ENCODE measurements around the gene PIK3CG. TPM values are rescaled to one million over a fixed set of nuclear protein-coding genes. Genes with fewer than 3 reads are reported as not detected.
"Not testable (repeated sequence)": the region's sequence is repeated elsewhere in the genome, so short reads cannot be mapped to it uniquely, and the experiment has no call there.

Gene PIK3CG
- total and polyA plus RNA-seq, 9 donors = 0.31 to 4.9 (median 2.3) TPM

GRCh38 chr7:106952001-106952657 is 87.0 kb downstream of the PIK3CG start:
- intact Hi-C loops (cut with DNase I) = no loop called here
- TF ChIP-seq CTCF (IDR thresholded peaks at IDR 0.05) (no peak), EP300 (IDR thresholded peaks at IDR 0.05) (no peak), POLR2A (IDR thresholded peaks at IDR 0.05) (no peak)
- Histone ChIP-seq H3K4me1 (ENCODE audit: insufficient read depth) (peaks cover 1% of the 10 kb centered on the region), H3K27me3 (no peaks in the 10 kb centered on the region), H3K4me3 (no peak overlapping the region), H3K9me3 (no peaks in the 10 kb centered on the region), H3K27ac (no peak overlapping the region), H3K36me3 (no peaks in the 10 kb centered on the region)
- DNase-seq = no peak
- 69 to 74% (median 73%) methylated on average over 7 of the region's 7 CpGs for WGBS, 3 donors

GRCh38 chr7:106952658-106953231 is 87.7 kb downstream of the PIK3CG start:
- intact Hi-C loops (cut with DNase I) = no loop called here
- H3K27me3 ChIP-seq = no peaks in the 10 kb centered on the region
- no peak overlapping the region for H3K27ac ChIP-seq
- peaks cover 1% of the 10 kb centered on the region for H3K4me1 ChIP-seq (ENCODE audit: insufficient read depth)
- no peaks in the 10 kb centered on the region for H3K9me3 ChIP-seq
- H3K36me3 ChIP-seq = no peaks in the 10 kb centered on the region
- DNase-seq = no peak
- no peak for TF ChIP-seq EP300 (IDR thresholded peaks at IDR 0.05)
- no peak for TF ChIP-seq CTCF (IDR thresholded peaks at IDR 0.05)
- TF ChIP-seq POLR2A (IDR thresholded peaks at IDR 0.05) = no peak
- no peak overlapping the region for H3K4me3 ChIP-seq
- WGBS, 3 donors = 31 to 43% (median 42%) methylated on average over 5 of the region's 5 CpGs

GRCh38 chr7:106954840-106955239 is 89.8 kb downstream of the PIK3CG start:
- intact Hi-C loops (cut with DNase I) = loop anchor here in 1 of 4 donors (5.0 kb wide), 1 partner anchor 192 kb away; no protein-coding TSS in a partner anchor
- WGBS, 3 donors = 91 to 98% (median 96%) methylated on average over 2 of the region's 2 CpGs
- no peaks in the 10 kb centered on the region for H3K36me3 ChIP-seq

GRCh38 chr7:106955857-106956256 is 90.8 kb downstream of the PIK3CG start:
- intact Hi-C loops (cut with DNase I) = loop anchor here in 1 of 4 donors (5.0 kb wide), 1 partner anchor 191 kb away; no protein-coding TSS in a partner anchor
- DNase-seq; H3K9me3 ChIP-seq; H3K27ac ChIP-seq; H3K4me3 ChIP-seq; H3K27me3 ChIP-seq; H3K36me3 ChIP-seq; H3K4me1 ChIP-seq (ENCODE audit: insufficient read depth): not testable (repeated sequence)
- 77 to 91% (median 85%) methylated on average over 1 of the region's 1 CpG for WGBS, 3 donors

More at GRCh38 chr7:106954840-106955239, 89.8 kb downstream of the PIK3CG start:
- Histone ChIP-seq H3K27me3 (no peaks in the 10 kb centered on the region), H3K4me1 (ENCODE audit: insufficient read depth) (peaks cover 1% of the 10 kb centered on the region), H3K4me3 (no peak overlapping the region), H3K27ac (no peak overlapping the region), H3K9me3 (no peaks in the 10 kb centered on the region)
- no peak for DNase-seq
- TF ChIP-seq CTCF (IDR thresholded peaks at IDR 0.05) (no peak), POLR2A (IDR thresholded peaks at IDR 0.05) (no peak), EP300 (IDR thresholded peaks at IDR 0.05) (no peak)

Other genes starting within 250 kb of the PIK3CG start
- 10 to 100 TPM in 6 of 7 donors, 1 to 10 TPM in 1; 9.9 to 77.1 (median 24.0) TPM for gene CCDC71L, start 204.1 kb upstream of the PIK3CG start, total RNA-seq
- 10 to 100 TPM; 10.9 to 12.1 TPM for gene CCDC71L, start 204.1 kb upstream of the PIK3CG start, polyA plus RNA-seq
- gene PRKAR2B, start 179.4 kb downstream of the PIK3CG start, total RNA-seq = 10 to 100 TPM; 31.7 to 58.4 (median 43.7) TPM
- gene PRKAR2B, start 179.4 kb downstream of the PIK3CG start, polyA plus RNA-seq = 10 to 100 TPM; 24.2 to 84.9 TPM